PC-3 (cell line): ENCODE data around the gene AKAP5. TPM values are rescaled to one million over a fixed set of nuclear protein-coding genes. Genes with fewer than 3 reads are reported as not detected.

ENCODE experiments used
- ATAC-seq: fragments of 200-7000 bp; cut with Tn5 transposase; 2 replicates; pipeline ENCODE4 v1.9.1; 2020; ENCODE audit warnings: mild to moderate bottlenecking, moderate library complexity
- BruUV-seq: library from RNA; stranded (reverse); fragments of 400-500 nt; replicated peaks from 2 replicates; lab custom pipeline; 2021; lab: Mats Ljungman, UMichigan
- CTCF ChIA-PET: fragments of 300-600 bp; sonication (Branson Sonifier 250); formaldehyde crosslinking; loops from one replicate; lab custom pipeline; 2022; ENCODE audit warnings: antibody characterized with exemption; lab: Charles Lee
- POLR2A ChIA-PET: fragments of 300-600 bp; sonication (Branson Sonifier 250); formaldehyde crosslinking; loops from one replicate; lab custom pipeline; 2022; ENCODE audit warnings: antibody characterized with exemption; ENCODE audit not compliant: unreplicated experiment; lab: Charles Lee
- DNase-seq: peaks from one replicate; pipeline ENCODE4 v3.0.0-alpha.2; 2015
- H2AFZ ChIP-seq: fragments of 300-600 bp; sonication (generic); 2 replicates; pipeline ENCODE4 v1.6.0; 2016; ENCODE audit warnings: antibody characterized with exemption, low read length
- H3F3A ChIP-seq: fragments of 300-600 bp; sonication (generic); one replicate; pipeline ENCODE4 v1.6.0; 2017; ENCODE audit warnings: antibody characterized with exemption, low read length, control low read depth, mild to moderate bottlenecking; ENCODE audit not compliant: unreplicated experiment
- H3K27ac ChIP-seq: fragments of 300-600 bp; sonication (generic); 2 replicates; pipeline ENCODE4 v1.5.1; 2016; ENCODE audit warnings: mild to moderate bottlenecking, low read length
- H3K27me3 ChIP-seq: fragments of 300-600 bp; sonication (generic); 2 replicates; pipeline ENCODE4 v1.6.1; 2016; ENCODE audit warnings: low read length, mixed read lengths
- H3K36me3 ChIP-seq: fragments of 300-600 bp; sonication (generic); 2 replicates; pipeline ENCODE4 v1.6.1; 2016; ENCODE audit warnings: low read depth, mixed run types, low read length, mixed read lengths
- H3K4me1 ChIP-seq: fragments of 300-600 bp; sonication (generic); 2 replicates; pipeline ENCODE4 v1.5.1; 2016; ENCODE audit warnings: low read length; ENCODE audit not compliant: insufficient read depth
- H3K4me2 ChIP-seq: fragments of 300-600 bp; sonication (generic); 2 replicates; pipeline ENCODE4 v1.6.0; 2016; ENCODE audit warnings: low read length
- H3K4me3 ChIP-seq: fragments of 300-600 bp; sonication (generic); 2 replicates; pipeline ENCODE4 v1.5.1; 2016; ENCODE audit warnings: mild to moderate bottlenecking, low read length, mixed read lengths
- H3K79me2 ChIP-seq: fragments of 300-600 bp; sonication (generic); 2 replicates; pipeline ENCODE4 v1.6.1; 2017; ENCODE audit warnings: low read length, mixed read lengths
- H3K9ac ChIP-seq: fragments of 300-600 bp; sonication (generic); 2 replicates; pipeline ENCODE4 v1.6.0; 2016; ENCODE audit warnings: mild to moderate bottlenecking, low read length
- H3K9me2 ChIP-seq: fragments of 300-600 bp; sonication (generic); replicated peaks from 2 replicates; pipeline ENCODE4 v1.6.1; 2016; ENCODE audit warnings: mixed run types, low read length, mixed read lengths
- H3K9me3 ChIP-seq: fragments of 300-600 bp; sonication (generic); 2 replicates; pipeline ENCODE4 v1.6.1; 2016; ENCODE audit warnings: low read length, mixed read lengths
- H4K20me1 ChIP-seq: fragments of 300-600 bp; sonication (generic); 2 replicates; pipeline ENCODE4 v1.6.1; 2016; ENCODE audit warnings: low read length, mixed read lengths
- EZH2 ChIP-seq: fragments of 300-600 bp; sonication (generic); IDR thresholded peaks from one replicate; pipeline ENCODE4 v1.6.1; 2017; ENCODE audit warnings: antibody characterized with exemption, mild to moderate bottlenecking, low read length; ENCODE audit not compliant: unreplicated experiment
- EZH2phosphoT487 ChIP-seq: fragments of 300-600 bp; sonication (generic); IDR thresholded peaks from 2 replicates; pipeline ENCODE4 v1.6.1; 2018; ENCODE audit warnings: mild to moderate bottlenecking, antibody characterized with exemption, low read length, borderline replicate concordance
- intact Hi-C: fragments of 100-400 bp; cut with micrococcal nuclease; formaldehyde crosslinking; loops from 2 replicates; pipeline ENCODE4 v1.9.0; 2023
- total RNA-seq: library from RNA; depleted of rRNA; stranded (reverse); fragments of >200 nt; gene quantifications from 2 replicates; pipeline ENCODE4 v1.2.3, GENCODE V29; 2014
- TF ChIP-seq, protein P1 (sequence below): fragments of 300-600 bp; sonication (generic); conservative IDR thresholded peaks from 2 replicates; pipeline ENCODE4 v1.5.1; 2017; ENCODE audit warnings: antibody characterized with exemption, low read depth, mild to moderate bottlenecking, low read length

The AKAP5 gene
- total RNA-seq, 1 experiment from 2014 or later, result 0.58 TPM

DNA sequence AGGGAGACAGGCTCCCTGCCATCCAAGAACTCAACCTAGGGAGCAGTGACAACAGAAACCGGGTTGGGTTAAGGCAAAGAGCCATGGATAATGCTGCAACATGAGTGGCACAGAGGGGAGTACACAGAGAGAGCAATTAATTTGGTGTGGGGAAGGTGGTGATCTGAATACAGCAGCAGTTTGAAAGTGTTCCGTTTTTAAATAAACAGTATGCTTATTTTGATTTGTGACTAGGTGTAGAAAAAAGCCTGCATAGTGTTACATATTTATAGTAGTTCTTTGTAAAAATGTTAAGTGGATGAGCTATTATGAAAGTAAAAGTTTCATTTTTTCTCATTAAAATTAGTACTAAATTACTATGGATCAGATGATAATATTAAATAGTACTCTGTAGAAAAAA, 8.7 kb downstream of the AKAP5 start:
- Histone ChIP-seq H3K36me3 (no peaks in the 10 kb centered on the region), H2AFZ (no peak overlapping the region), H3K9ac (no peak overlapping the region), H3K27me3 (no peaks in the 10 kb centered on the region), H3F3A (no peaks in the 10 kb centered on the region), H3K9me3 (no peaks in the 10 kb centered on the region), H3K79me2 (no peaks in the 10 kb centered on the region), H3K4me3 (no peak overlapping the region), H3K9me2 (no peaks in the 10 kb centered on the region), H3K27ac (no peak overlapping the region), H3K4me1 (no peaks in the 10 kb centered on the region), H4K20me1 (no peaks in the 10 kb centered on the region), H3K4me2 (no peak overlapping the region)
- ATAC-seq (no peak), DNase-seq (no peak)
- intact Hi-C loops, result loop anchor here (10.0 kb wide), 2 partner anchors 459 to 679 kb away; no protein-coding TSS in a partner anchor
- CTCF ChIA-PET, result no interaction called here
- TF ChIP-seq EZH2phosphoT487 (no peak), EZH2 (no peak)
- TF ChIP-seq, protein P1, sequence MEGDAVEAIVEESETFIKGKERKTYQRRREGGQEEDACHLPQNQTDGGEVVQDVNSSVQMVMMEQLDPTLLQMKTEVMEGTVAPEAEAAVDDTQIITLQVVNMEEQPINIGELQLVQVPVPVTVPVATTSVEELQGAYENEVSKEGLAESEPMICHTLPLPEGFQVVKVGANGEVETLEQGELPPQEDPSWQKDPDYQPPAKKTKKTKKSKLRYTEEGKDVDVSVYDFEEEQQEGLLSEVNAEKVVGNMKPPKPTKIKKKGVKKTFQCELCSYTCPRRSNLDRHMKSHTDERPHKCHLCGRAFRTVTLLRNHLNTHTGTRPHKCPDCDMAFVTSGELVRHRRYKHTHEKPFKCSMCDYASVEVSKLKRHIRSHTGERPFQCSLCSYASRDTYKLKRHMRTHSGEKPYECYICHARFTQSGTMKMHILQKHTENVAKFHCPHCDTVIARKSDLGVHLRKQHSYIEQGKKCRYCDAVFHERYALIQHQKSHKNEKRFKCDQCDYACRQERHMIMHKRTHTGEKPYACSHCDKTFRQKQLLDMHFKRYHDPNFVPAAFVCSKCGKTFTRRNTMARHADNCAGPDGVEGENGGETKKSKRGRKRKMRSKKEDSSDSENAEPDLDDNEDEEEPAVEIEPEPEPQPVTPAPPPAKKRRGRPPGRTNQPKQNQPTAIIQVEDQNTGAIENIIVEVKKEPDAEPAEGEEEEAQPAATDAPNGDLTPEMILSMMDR, result no peak
- BruUV-seq, result no TSS peak
- POLR2A ChIA-PET, result no interaction called here

DNA sequence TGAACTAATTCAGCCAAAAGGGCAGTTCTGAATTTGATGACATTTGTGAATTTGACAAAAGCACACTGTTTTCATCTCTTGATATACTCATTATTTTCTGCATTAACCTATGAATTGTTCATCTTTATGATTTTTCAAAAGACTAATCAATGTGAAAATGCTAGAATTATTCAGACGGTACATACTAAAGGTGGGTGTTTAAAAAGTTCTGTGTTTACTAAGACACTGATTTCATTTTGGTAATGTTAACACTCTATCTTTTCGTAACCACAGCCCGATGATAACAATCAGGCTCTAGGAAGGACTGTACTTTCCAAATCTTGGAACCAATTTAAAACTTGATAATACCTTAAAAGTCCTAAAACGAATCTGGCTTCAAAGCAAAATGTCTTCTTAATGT, 9.4 kb downstream of the AKAP5 start:
- ChIA-PET POLR2A (interaction anchor here (0.6 kb wide), 1 partner anchor 354 kb away, joined by 6 read pairs; no protein-coding TSS in a partner anchor), CTCF (no interaction called here)
- ATAC-seq, result no peak
- no peak overlapping the region for H3K27ac ChIP-seq
- no peak overlapping the region for H2AFZ ChIP-seq
- H4K20me1 ChIP-seq, result no peaks in the 10 kb centered on the region
- H3K4me3 ChIP-seq, result no peak overlapping the region
- no peaks in the 10 kb centered on the region for H3K27me3 ChIP-seq
- TF ChIP-seq EZH2phosphoT487, result no peak
- TF ChIP-seq EZH2, result no peak
- TF ChIP-seq, protein P1, result no peak
- H3F3A ChIP-seq, result no peaks in the 10 kb centered on the region
- no peaks in the 10 kb centered on the region for H3K4me1 ChIP-seq
- H3K36me3 ChIP-seq, result no peaks in the 10 kb centered on the region
- intact Hi-C loops, result loop anchor here (10.0 kb wide), 2 partner anchors 460 to 680 kb away; no protein-coding TSS in a partner anchor
- H3K9ac ChIP-seq, result no peak overlapping the region
- no peak for DNase-seq
- no peaks in the 10 kb centered on the region for H3K79me2 ChIP-seq
- no peak overlapping the region for H3K4me2 ChIP-seq
- no peaks in the 10 kb centered on the region for H3K9me2 ChIP-seq
- BruUV-seq, result no TSS peak
- no peaks in the 10 kb centered on the region for H3K9me3 ChIP-seq

DNA sequence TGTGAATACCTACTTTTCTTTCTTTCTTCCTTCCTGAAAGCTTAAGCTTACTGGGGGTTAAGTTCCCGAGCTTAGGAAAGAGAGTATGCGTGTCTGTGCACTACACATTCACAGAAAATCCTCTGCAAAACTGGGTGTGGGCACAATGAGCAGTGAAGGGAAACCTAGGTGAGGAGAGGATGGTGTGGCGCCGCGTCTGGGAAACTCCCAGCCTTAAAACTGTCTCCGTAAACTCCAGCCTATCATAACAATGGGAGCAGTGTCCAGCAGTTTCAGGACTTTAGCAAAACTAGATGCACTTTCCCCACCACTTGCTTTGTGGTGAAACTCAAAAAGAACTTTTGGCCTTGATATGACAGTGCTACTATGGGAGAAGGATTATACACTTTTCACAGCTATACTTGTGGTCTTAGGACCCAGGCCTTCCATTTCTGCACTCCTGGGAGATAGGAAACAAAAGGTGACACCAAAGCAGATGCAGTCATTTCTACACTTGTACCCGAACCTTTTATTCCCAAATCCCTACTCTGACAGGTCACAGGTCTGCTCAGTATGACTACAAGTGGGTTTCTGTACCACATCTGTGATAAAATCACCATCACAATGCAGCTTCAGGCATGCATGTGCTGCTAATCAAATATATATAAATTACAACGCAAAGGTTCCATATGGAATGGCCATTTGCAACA, 10.4 kb downstream of the AKAP5 start:
- Histone ChIP-seq H3K4me2 (no peak overlapping the region), H3K4me3 (no peak overlapping the region), H3K27ac (no peak overlapping the region), H3K27me3 (no peaks in the 10 kb centered on the region), H3F3A (no peaks in the 10 kb centered on the region), H4K20me1 (no peaks in the 10 kb centered on the region), H3K79me2 (no peaks in the 10 kb centered on the region), H3K36me3 (no peaks in the 10 kb centered on the region), H3K4me1 (no peaks in the 10 kb centered on the region), H3K9me3 (no peaks in the 10 kb centered on the region), H3K9ac (no peak overlapping the region), H3K9me2 (no peaks in the 10 kb centered on the region), H2AFZ (no peak overlapping the region)
- no TSS peak for BruUV-seq
- intact Hi-C loops, result loop anchor here (10.0 kb wide), 2 partner anchors 461 to 681 kb away; no protein-coding TSS in a partner anchor
- no peak for TF ChIP-seq EZH2phosphoT487
- no peak for TF ChIP-seq EZH2
- TF ChIP-seq, protein P1, result no peak
- DNase-seq (no peak), ATAC-seq (no peak)
- ChIA-PET CTCF (interaction anchor here (0.7 kb wide), 1 partner anchor 135 kb away, joined by 4 read pairs; no protein-coding TSS in a partner anchor), POLR2A (no interaction called here)
